Smooth muscle cell (in vitro differentiated cells): ENCODE data around the gene LARP1. TPM values are rescaled to one million over a fixed set of nuclear protein-coding genes. Genes with fewer than 3 reads are reported as not detected.
"Not testable (repeated sequence)": the region's sequence is repeated elsewhere in the genome, so short reads cannot be mapped to it uniquely, and the experiment has no call there.

ENCODE experiments used
- DNase-seq: peaks from one replicate; lab custom pipeline; 2025; ENCODE audit not compliant: unreplicated experiment; lab: John Stamatoyannopoulos, UW
- H2AFZ ChIP-seq: fragments of 200-600 bp; sonication (generic); 2 replicates; pipeline ENCODE4 v1.6.0; 2016; ENCODE audit warnings: antibody characterized with exemption, low read depth, mild to moderate bottlenecking
- H3F3A ChIP-seq: fragments of 200-600 bp; sonication (generic); 2 replicates; pipeline ENCODE4 v1.6.0; 2017; ENCODE audit warnings: antibody characterized with exemption, low read depth
- H3K27ac ChIP-seq: fragments of 200-600 bp; sonication (generic); 2 replicates; pipeline ENCODE4 v1.5.1; 2016; ENCODE audit warnings: low read depth, mild to moderate bottlenecking
- H3K27me3 ChIP-seq: fragments of 200-600 bp; sonication (generic); 2 replicates; pipeline ENCODE4 v1.6.1; 2016; ENCODE audit warnings: low read depth, mild to moderate bottlenecking
- H3K36me3 ChIP-seq: fragments of 200-600 bp; sonication (generic); 2 replicates; pipeline ENCODE4 v1.5.1; 2016; ENCODE audit warnings: low read depth
- H3K4me1 ChIP-seq: fragments of 200-600 bp; sonication (generic); 2 replicates; pipeline ENCODE4 v1.5.1; 2016; ENCODE audit warnings: low read depth
- H3K4me2 ChIP-seq: fragments of 200-600 bp; sonication (generic); 2 replicates; pipeline ENCODE4 v1.6.0; 2016; ENCODE audit warnings: mild to moderate bottlenecking
- H3K4me3 ChIP-seq: fragments of 200-600 bp; sonication (generic); 2 replicates; pipeline ENCODE4 v1.5.1; 2016; ENCODE audit warnings: mild to moderate bottlenecking
- H3K79me2 ChIP-seq: fragments of 200-600 bp; sonication (generic); 2 replicates; pipeline ENCODE4 v1.6.0; 2016; ENCODE audit warnings: low read depth, mild to moderate bottlenecking
- H3K9ac ChIP-seq: fragments of 200-600 bp; sonication (generic); 2 replicates; pipeline ENCODE4 v1.6.0; 2016; ENCODE audit warnings: low read depth
- H3K9me3 ChIP-seq: fragments of 200-600 bp; sonication (generic); replicated peaks from 2 replicates; pipeline ENCODE4 v1.5.1; 2016; ENCODE audit warnings: low read depth
- H4K20me1 ChIP-seq: fragments of 200-600 bp; sonication (generic); 2 replicates; pipeline ENCODE4 v1.6.0; 2016; ENCODE audit warnings: low read depth
- CTCF ChIP-seq: fragments of 200-600 bp; sonication (generic); IDR thresholded peaks from 2 replicates; pipeline ENCODE4 v1.5.1; 2017; ENCODE audit warnings: borderline replicate concordance, mild to moderate bottlenecking, antibody characterized with exemption; ENCODE audit not compliant: insufficient read depth, poor library complexity, severe bottlenecking
- WGBS: methylation state at CpG from one replicate; pipeline ENCODE4 v1.1.7; 2016; ENCODE audit warnings: low lambda C conversion rate; 5-methylcytosine and 5-hydroxymethylcytosine counted together
- polyA plus RNA-seq: library from polyadenylated mRNA; unstranded; fragments of >200 nt; fragmentation: Nextera tagmentation; extraction: Ambion mirVana; gene quantifications from 2 replicates; pipeline ENCODE4 v1.2.1, GENCODE V29; 2016
- total RNA-seq: library from RNA; depleted of rRNA; stranded (reverse); fragments of >200 nt; gene quantifications from 2 replicates; pipeline ENCODE4 v1.2.3, GENCODE V29; 2014

LARP1 gene
- total and polyA plus RNA-seq, 2 experiments from 2014 or later = 31.3 to 44.9 TPM

GRCh38 chr5:154831451-154831850 is 76.3 kb downstream of the LARP1 start:
- H2AFZ ChIP-seq = no peak overlapping the region
- no peaks in the 10 kb centered on the region for H3K9me3 ChIP-seq
- H3K4me1 ChIP-seq = no peaks in the 10 kb centered on the region
- H3K27ac ChIP-seq = no peak overlapping the region
- H3F3A ChIP-seq = peaks cover 4% of the 10 kb centered on the region
- no peak overlapping the region for H3K4me3 ChIP-seq
- WGBS = 95% methylated on average over 7 of the region's 7 CpGs
- H3K27me3 ChIP-seq = no peaks in the 10 kb centered on the region
- no peak overlapping the region for H3K9ac ChIP-seq
- no peaks in the 10 kb centered on the region for H3K79me2 ChIP-seq
- H4K20me1 ChIP-seq = no peaks in the 10 kb centered on the region
- no peak for TF ChIP-seq CTCF
- H3K36me3 ChIP-seq = no peaks in the 10 kb centered on the region
- no peak for DNase-seq
- no peak overlapping the region for H3K4me2 ChIP-seq

- not testable (repeated sequence) for H3K9me3 ChIP-seq, H3K36me3 ChIP-seq, H3K79me2 ChIP-seq, H3K4me3 ChIP-seq, H3K27ac ChIP-seq, H3K9ac ChIP-seq, DNase-seq, H3K4me1 ChIP-seq, H2AFZ ChIP-seq, H3F3A ChIP-seq, H3K4me2 ChIP-seq, H4K20me1 ChIP-seq, H3K27me3 ChIP-seq
- WGBS = 100% methylated on average over 3 of the region's 3 CpGs
These were observed 77.6 kb downstream of the LARP1 start for GRCh38 chr5:154832804-154833203.

- 98% methylated on average over 1 of the region's 1 CpG for WGBS
- no peak for TF ChIP-seq CTCF
- no peak overlapping the region for H2AFZ ChIP-seq
- H3K4me2 ChIP-seq = no peak overlapping the region
- H3F3A ChIP-seq = peaks cover 4% of the 10 kb centered on the region
- H3K36me3 ChIP-seq = no peaks in the 10 kb centered on the region
- no peaks in the 10 kb centered on the region for H4K20me1 ChIP-seq
- H3K9me3 ChIP-seq = no peaks in the 10 kb centered on the region
- H3K79me2 ChIP-seq = no peaks in the 10 kb centered on the region
- H3K4me1 ChIP-seq = no peaks in the 10 kb centered on the region
- no peak overlapping the region for H3K27ac ChIP-seq
- H3K27me3 ChIP-seq = no peaks in the 10 kb centered on the region
- no peak for DNase-seq
- H3K9ac ChIP-seq = no peak overlapping the region
- H3K4me3 ChIP-seq = peak overlapping the region; percentile 8
These were observed 78.9 kb downstream of the LARP1 start for GRCh38 chr5:154834053-154834452.

GRCh38 chr5:154835701-154836052 is 80.5 kb downstream of the LARP1 start:
- H3F3A ChIP-seq, H3K27me3 ChIP-seq, H3K27ac ChIP-seq, H3K36me3 ChIP-seq, H2AFZ ChIP-seq, DNase-seq, H3K9ac ChIP-seq, H3K9me3 ChIP-seq, H3K4me3 ChIP-seq, H3K79me2 ChIP-seq, H4K20me1 ChIP-seq, H3K4me1 ChIP-seq: not testable (repeated sequence)
- peak overlapping the region; percentile 18 for H3K4me2 ChIP-seq
- 93% methylated on average over 9 of the region's 9 CpGs for WGBS

- no peaks in the 10 kb centered on the region for H3K4me1 ChIP-seq
- no peaks in the 10 kb centered on the region for H3K27me3 ChIP-seq
- H3K27ac ChIP-seq = no peak overlapping the region
- TF ChIP-seq CTCF = no peak
- no peak overlapping the region for H3K4me3 ChIP-seq
- H2AFZ ChIP-seq = no peak overlapping the region
- peaks cover 4% of the 10 kb centered on the region for H3F3A ChIP-seq
- no peak overlapping the region for H3K9ac ChIP-seq
- H4K20me1 ChIP-seq = no peaks in the 10 kb centered on the region
- DNase-seq = no peak
- no peak overlapping the region for H3K4me2 ChIP-seq
- H3K79me2 ChIP-seq = no peaks in the 10 kb centered on the region
- 93% methylated on average over 6 of the region's 6 CpGs for WGBS
- no peaks in the 10 kb centered on the region for H3K36me3 ChIP-seq
- H3K9me3 ChIP-seq = no peaks in the 10 kb centered on the region
These were observed 81.0 kb downstream of the LARP1 start for GRCh38 chr5:154836225-154836624.
